Measurements from ENCODE around the gene FHOD3.

DNA sequence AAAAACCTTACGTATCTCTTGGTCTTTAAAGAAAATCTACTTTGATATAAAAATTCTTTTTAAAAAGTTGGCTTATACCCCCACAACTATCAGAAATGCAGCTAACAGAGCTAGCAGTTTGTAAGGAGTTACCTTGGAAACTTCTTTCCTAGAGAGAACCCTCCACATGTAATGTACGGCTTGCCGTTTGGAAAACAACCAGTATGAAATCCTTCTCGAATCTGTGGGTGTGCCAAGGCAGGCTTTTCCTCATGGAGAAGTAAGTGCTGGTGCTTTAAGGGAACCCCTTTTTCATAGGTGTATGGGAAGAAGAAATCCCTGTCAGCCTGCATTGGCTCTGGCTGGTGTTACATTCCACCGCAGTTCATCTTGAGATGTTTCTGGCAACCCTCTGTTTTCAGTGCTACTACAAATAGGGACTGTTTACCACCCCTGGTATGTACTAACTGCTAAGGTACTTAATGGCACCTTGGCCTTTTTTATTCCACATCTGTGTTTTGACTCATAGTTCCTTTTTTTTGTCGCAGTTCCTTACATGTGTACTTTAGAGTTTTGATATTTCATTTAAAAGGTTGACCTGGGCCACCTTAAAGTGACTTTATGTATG is 248.4 kb downstream of the FHOD3 start:
- no peak for TF ChIP-seq TCF12 (IDR thresholded peaks at IDR 0.05; ENCODE audit: low read depth)
- no peak for TF ChIP-seq YY1 (IDR thresholded peaks at IDR 0.05; ENCODE audit: low read depth)
- TF ChIP-seq, protein P1, sequence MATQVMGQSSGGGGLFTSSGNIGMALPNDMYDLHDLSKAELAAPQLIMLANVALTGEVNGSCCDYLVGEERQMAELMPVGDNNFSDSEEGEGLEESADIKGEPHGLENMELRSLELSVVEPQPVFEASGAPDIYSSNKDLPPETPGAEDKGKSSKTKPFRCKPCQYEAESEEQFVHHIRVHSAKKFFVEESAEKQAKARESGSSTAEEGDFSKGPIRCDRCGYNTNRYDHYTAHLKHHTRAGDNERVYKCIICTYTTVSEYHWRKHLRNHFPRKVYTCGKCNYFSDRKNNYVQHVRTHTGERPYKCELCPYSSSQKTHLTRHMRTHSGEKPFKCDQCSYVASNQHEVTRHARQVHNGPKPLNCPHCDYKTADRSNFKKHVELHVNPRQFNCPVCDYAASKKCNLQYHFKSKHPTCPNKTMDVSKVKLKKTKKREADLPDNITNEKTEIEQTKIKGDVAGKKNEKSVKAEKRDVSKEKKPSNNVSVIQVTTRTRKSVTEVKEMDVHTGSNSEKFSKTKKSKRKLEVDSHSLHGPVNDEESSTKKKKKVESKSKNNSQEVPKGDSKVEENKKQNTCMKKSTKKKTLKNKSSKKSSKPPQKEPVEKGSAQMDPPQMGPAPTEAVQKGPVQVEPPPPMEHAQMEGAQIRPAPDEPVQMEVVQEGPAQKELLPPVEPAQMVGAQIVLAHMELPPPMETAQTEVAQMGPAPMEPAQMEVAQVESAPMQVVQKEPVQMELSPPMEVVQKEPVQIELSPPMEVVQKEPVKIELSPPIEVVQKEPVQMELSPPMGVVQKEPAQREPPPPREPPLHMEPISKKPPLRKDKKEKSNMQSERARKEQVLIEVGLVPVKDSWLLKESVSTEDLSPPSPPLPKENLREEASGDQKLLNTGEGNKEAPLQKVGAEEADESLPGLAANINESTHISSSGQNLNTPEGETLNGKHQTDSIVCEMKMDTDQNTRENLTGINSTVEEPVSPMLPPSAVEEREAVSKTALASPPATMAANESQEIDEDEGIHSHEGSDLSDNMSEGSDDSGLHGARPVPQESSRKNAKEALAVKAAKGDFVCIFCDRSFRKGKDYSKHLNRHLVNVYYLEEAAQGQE (IDR thresholded peaks at IDR 0.05; ENCODE audit: low read depth) = no peak
- no peak for TF ChIP-seq EGR1 (IDR thresholded peaks at IDR 0.05)
- no peak for TF ChIP-seq RAD21 (IDR thresholded peaks at IDR 0.05; ENCODE audit: low read depth)
- TF ChIP-seq MAX (IDR thresholded peaks at IDR 0.05) = no peak
- no peak for TF ChIP-seq EP300 (IDR thresholded peaks at IDR 0.05; ENCODE audit: borderline replicate concordance)
- no peak for TF ChIP-seq NFIC (IDR thresholded peaks at IDR 0.05)
- TF ChIP-seq CREB1 (IDR thresholded peaks at IDR 0.05; ENCODE audit: low read depth) = no peak
- no peak for TF ChIP-seq CEBPB (IDR thresholded peaks at IDR 0.05)

All from Ishikawa (cell line).